ENCODE results near the gene NPHP4. TPM values are rescaled to one million over a fixed set of nuclear protein-coding genes. Genes with fewer than 3 reads are reported as not detected.

NPHP4 gene
- polyA plus RNA-seq, 2 of the 4 experiments (the other 2 are of a cell fraction): 2.9 to 5.1 TPM

DNA sequence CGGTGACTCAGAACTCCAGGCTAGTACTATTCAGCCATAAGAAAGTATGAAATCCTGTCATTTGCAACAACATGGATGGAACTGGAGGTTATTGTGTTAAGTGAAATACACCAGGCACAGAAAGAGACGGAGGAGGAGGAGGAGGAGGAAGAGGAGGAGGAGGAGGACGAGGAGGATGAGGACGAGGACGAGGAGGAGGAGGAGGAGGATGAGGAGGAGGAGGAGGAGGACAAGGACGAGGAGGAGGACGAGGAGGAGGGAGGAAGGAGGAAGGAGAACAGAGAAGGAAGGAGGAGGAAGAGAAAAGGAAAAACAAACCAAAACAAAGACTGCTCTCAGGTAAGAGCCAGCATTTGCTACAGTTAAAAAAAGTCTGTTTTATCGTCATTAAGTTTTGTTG lies 178.7 kb downstream of the NPHP4 start:
- H3K27ac ChIP-seq: no peak overlapping the region
- no peak for DNase-seq (ENCODE audit: low read depth in 1 of 2, low spot score in 1 of 2)
- no peak for FAIRE-seq
- H3K4me3 ChIP-seq: no peak overlapping the region
- 5% methylated on average over 5 of the region's 8 CpGs for WGBS (ENCODE audit: missing lambda C conversion rate)
- no peak overlapping the region for H3K4me2 ChIP-seq
- H3K9me3 ChIP-seq: no peaks in the 10 kb centered on the region
- TF ChIP-seq ZNF302 (CRISPR knock-in tag; IDR thresholded peaks at IDR 0.05): no peak
- TF ChIP-seq REST (IDR thresholded peaks at IDR 0.05): no peak
- no peak for TF ChIP-seq HMGXB4 (CRISPR knock-in tag; IDR thresholded peaks at IDR 0.05; ENCODE audit: borderline replicate concordance)
- TF ChIP-seq MAFK (IDR thresholded peaks at IDR 0.05; ENCODE audit: partially characterized antibody): no peak
- TF ChIP-seq FOSB (CRISPR knock-in tag; IDR thresholded peaks at IDR 0.05): no peak
- no peak for TF ChIP-seq ZSCAN20 (CRISPR knock-in tag; IDR thresholded peaks at IDR 0.05)
- TF ChIP-seq PHF8 (IDR thresholded peaks at IDR 0.05; ENCODE audit: borderline replicate concordance, low read depth): no peak
- no peak for TF ChIP-seq HOXA7 (CRISPR knock-in tag; IDR thresholded peaks at IDR 0.05)
- no peak for TF ChIP-seq JUN (IDR thresholded peaks at IDR 0.05)
- TF ChIP-seq, protein P1, sequence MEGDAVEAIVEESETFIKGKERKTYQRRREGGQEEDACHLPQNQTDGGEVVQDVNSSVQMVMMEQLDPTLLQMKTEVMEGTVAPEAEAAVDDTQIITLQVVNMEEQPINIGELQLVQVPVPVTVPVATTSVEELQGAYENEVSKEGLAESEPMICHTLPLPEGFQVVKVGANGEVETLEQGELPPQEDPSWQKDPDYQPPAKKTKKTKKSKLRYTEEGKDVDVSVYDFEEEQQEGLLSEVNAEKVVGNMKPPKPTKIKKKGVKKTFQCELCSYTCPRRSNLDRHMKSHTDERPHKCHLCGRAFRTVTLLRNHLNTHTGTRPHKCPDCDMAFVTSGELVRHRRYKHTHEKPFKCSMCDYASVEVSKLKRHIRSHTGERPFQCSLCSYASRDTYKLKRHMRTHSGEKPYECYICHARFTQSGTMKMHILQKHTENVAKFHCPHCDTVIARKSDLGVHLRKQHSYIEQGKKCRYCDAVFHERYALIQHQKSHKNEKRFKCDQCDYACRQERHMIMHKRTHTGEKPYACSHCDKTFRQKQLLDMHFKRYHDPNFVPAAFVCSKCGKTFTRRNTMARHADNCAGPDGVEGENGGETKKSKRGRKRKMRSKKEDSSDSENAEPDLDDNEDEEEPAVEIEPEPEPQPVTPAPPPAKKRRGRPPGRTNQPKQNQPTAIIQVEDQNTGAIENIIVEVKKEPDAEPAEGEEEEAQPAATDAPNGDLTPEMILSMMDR (IDR thresholded peaks at IDR 0.05): no peak
- no peak for TF ChIP-seq TFCP2L1 (CRISPR knock-in tag; IDR thresholded peaks at IDR 0.05)
- TF ChIP-seq MYC (IDR thresholded peaks at IDR 0.05; ENCODE audit: borderline replicate concordance, low read length): no peak
- no peak for TF ChIP-seq MAZ (IDR thresholded peaks at IDR 0.05; ENCODE audit: borderline replicate concordance, low read depth, low read length)
- H3K4me1 ChIP-seq: no peaks in the 10 kb centered on the region
- CTCF ChIA-PET: no interaction called here
- no peak for ATAC-seq
- POLR2A ChIA-PET: no interaction called here

Small RNA genes within 50 kb of the gene (small RNA-seq; reads per million reads assigned to genes)
- 0 reads per million in 6 experiments for gene MIR4689

Other genes starting within 250 kb of the NPHP4 start
- 6.4 and 7.3 TPM in 2 replicates for gene KCNAB2, start 53.5 kb upstream of the NPHP4 start, polyA plus RNA-seq (2011; rRNA removed)
- 9.9 to 11.1 TPM (median 9.9 TPM) in 3 replicates for gene KCNAB2, start 53.5 kb upstream of the NPHP4 start, polyA plus RNA-seq (2017; fragmentation: RNase III; extraction: RNeasy Plus Mini Kit Qiagen cat#74134 plus additional on column Dnase treatment)
- gene CHD5, start 187.9 kb upstream of the NPHP4 start, polyA plus RNA-seq (2011; rRNA removed): 0.17 and 0.21 TPM in 2 replicates
- gene CHD5, start 187.9 kb upstream of the NPHP4 start, polyA plus RNA-seq (2017; fragmentation: RNase III; extraction: RNeasy Plus Mini Kit Qiagen cat#74134 plus additional on column Dnase treatment): 0.44 to 0.66 TPM (median 0.54 TPM) in 3 replicates
- 221 and 373 TPM in 2 replicates for gene RPL22, start 207.2 kb upstream of the NPHP4 start, polyA plus RNA-seq (2011; rRNA removed)
- gene RPL22, start 207.2 kb upstream of the NPHP4 start, polyA plus RNA-seq (2017; fragmentation: RNase III; extraction: RNeasy Plus Mini Kit Qiagen cat#74134 plus additional on column Dnase treatment): 374 to 377 TPM (median 375 TPM) in 3 replicates
- 11.3 and 17.9 TPM in 2 replicates for gene RNF207, start 213.7 kb upstream of the NPHP4 start, polyA plus RNA-seq (2011; rRNA removed)
- gene RNF207, start 213.7 kb upstream of the NPHP4 start, polyA plus RNA-seq (2017; fragmentation: RNase III; extraction: RNeasy Plus Mini Kit Qiagen cat#74134 plus additional on column Dnase treatment): 24.6 to 28.0 TPM (median 27.6 TPM) in 3 replicates
- gene ICMT, start 243.5 kb upstream of the NPHP4 start, polyA plus RNA-seq (2011; rRNA removed): 64.6 and 71.4 TPM in 2 replicates
- 63.9 to 97.2 TPM (median 84.6 TPM) in 3 replicates for gene ICMT, start 243.5 kb upstream of the NPHP4 start, polyA plus RNA-seq (2017; fragmentation: RNase III; extraction: RNeasy Plus Mini Kit Qiagen cat#74134 plus additional on column Dnase treatment)